ENCODE measurements around the gene PPP4R3A. TPM values are rescaled to one million over a fixed set of nuclear protein-coding genes. Genes with fewer than 3 reads are reported as not detected.
"Not testable (repeated sequence)": the region's sequence is repeated elsewhere in the genome, so short reads cannot be mapped to it uniquely, and the experiment has no call there.

PPP4R3A gene
- total RNA-seq, 1 donor from 2014 or later: 68.7 TPM

DNA sequence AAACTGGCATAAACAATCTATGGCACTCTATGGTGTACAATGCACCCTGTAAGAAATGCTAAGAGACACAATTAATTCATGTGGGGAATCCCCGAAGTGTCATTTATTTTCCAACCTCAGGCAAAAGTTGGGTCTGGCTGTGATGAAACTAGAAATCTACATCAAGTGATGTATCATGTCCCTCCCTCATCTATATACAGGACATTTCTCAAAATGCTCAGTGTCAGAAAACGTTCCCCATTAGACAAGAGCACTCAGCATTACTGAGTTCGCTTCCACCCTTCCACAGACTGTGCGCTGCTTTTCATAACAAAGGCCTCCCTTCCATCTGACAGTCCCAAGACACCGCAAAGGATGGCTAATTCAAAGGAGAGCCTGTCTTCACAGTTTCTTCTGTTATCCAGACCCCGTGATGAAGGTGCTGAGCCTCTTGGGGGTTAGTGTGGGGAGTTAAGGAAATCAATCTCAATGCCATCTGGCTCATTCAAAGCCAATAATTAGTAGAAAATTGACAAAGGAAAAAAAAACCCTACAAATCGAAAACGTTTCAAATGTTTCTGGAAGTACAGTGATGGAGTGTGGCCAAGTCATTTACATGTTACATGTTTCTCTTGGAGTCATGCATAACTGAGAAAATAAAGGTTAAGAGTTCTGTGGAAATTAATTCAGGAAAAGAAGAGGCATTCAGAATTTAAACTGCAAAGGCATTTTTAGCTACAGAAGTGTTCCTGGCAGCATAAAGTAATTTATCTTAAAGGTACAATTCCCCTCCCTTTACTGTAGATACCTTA, 100.0 kb downstream of the PPP4R3A start:
- DNase-seq (ENCODE audit: low read depth): no peak

- DNase-seq (ENCODE audit: low read depth): not testable (repeated sequence)
Observed at GRCh38 chr14:91409240-91409639, 100.9 kb downstream of the PPP4R3A start.

Other genes with a start within 250 kb of the PPP4R3A start
- gene CCDC88C, start 92.5 kb downstream of the PPP4R3A start, total RNA-seq: 7.2 and 11.5 TPM in 2 replicates
- gene CATSPERB, start 221.8 kb upstream of the PPP4R3A start, total RNA-seq: not detected in 2 replicates

All from myocyte (in vitro differentiated cells).